ENCODE results near the gene SLC36A3.

SLC36A3 gene

GRCh38 chr5:151295791-151296477, 7.6 kb downstream of the SLC36A3 start:
- H3K9me2 ChIP-seq (replicated peaks; ENCODE audit: insufficient read depth, low read length) = no peaks in the 10 kb centered on the region
- H3K36me3 ChIP-seq (replicated peaks; ENCODE audit: insufficient read depth, low read length) = no peaks in the 10 kb centered on the region
- no peaks in the 10 kb centered on the region for H3K79me2 ChIP-seq (ENCODE audit: low read length)
- H3K4me1 ChIP-seq (ENCODE audit: low read length) = no peaks in the 10 kb centered on the region
- H3K4me2 ChIP-seq (ENCODE audit: low read depth, low read length) = no peak overlapping the region
- no peak overlapping the region for H2AFZ ChIP-seq (ENCODE audit: low read length)
- no peaks in the 10 kb centered on the region for H3K9me3 ChIP-seq (replicated peaks; ENCODE audit: insufficient read depth, low read length)
- no peak overlapping the region for H3K4me3 ChIP-seq (ENCODE audit: low read length)
- no peaks in the 10 kb centered on the region for H4K20me1 ChIP-seq (ENCODE audit: insufficient read depth, low read length)
- no peaks in the 10 kb centered on the region for H3K27me3 ChIP-seq (replicated peaks; ENCODE audit: insufficient read depth, low read length)
- no peak for DNase-seq
- no peak overlapping the region for H3K9ac ChIP-seq (ENCODE audit: low read length)
- H3K27ac ChIP-seq (ENCODE audit: low read length) = no peak overlapping the region
- H3F3A ChIP-seq (ENCODE audit: insufficient read depth, low read length) = no peaks in the 10 kb centered on the region
- no peak for TF ChIP-seq CTCF (IDR thresholded peaks at IDR 0.05; ENCODE audit: low read length)
- TF ChIP-seq EZH2 (optimal IDR thresholded peaks at IDR 0.05; ENCODE audit: low read depth, low read length) = no peak
- TF ChIP-seq EZH2phosphoT487 (IDR thresholded peaks at IDR 0.05; ENCODE audit: low read length) = no peak

GRCh38 chr5:151295138-151295537, 8.4 kb downstream of the SLC36A3 start:
- H3K4me1 ChIP-seq (ENCODE audit: low read length) = no peaks in the 10 kb centered on the region
- no peaks in the 10 kb centered on the region for H3K9me3 ChIP-seq (replicated peaks; ENCODE audit: insufficient read depth, low read length)
- H3K4me3 ChIP-seq (ENCODE audit: low read length) = no peak overlapping the region
- TF ChIP-seq EZH2phosphoT487 (IDR thresholded peaks at IDR 0.05; ENCODE audit: low read length) (no peak), EZH2 (optimal IDR thresholded peaks at IDR 0.05; ENCODE audit: low read depth, low read length) (no peak), CTCF (IDR thresholded peaks at IDR 0.05; ENCODE audit: low read length) (no peak)
- H3K36me3 ChIP-seq (replicated peaks; ENCODE audit: insufficient read depth, low read length) = no peaks in the 10 kb centered on the region
- H3K79me2 ChIP-seq (ENCODE audit: low read length) = no peaks in the 10 kb centered on the region
- no peaks in the 10 kb centered on the region for H3F3A ChIP-seq (ENCODE audit: insufficient read depth, low read length)
- H3K9ac ChIP-seq (ENCODE audit: low read length) = no peak overlapping the region
- DNase-seq = no peak
- H3K27ac ChIP-seq (ENCODE audit: low read length) = no peak overlapping the region
- no peaks in the 10 kb centered on the region for H3K27me3 ChIP-seq (replicated peaks; ENCODE audit: insufficient read depth, low read length)
- H2AFZ ChIP-seq (ENCODE audit: low read length) = no peak overlapping the region
- H3K9me2 ChIP-seq (replicated peaks; ENCODE audit: insufficient read depth, low read length) = no peaks in the 10 kb centered on the region
- no peaks in the 10 kb centered on the region for H4K20me1 ChIP-seq (ENCODE audit: insufficient read depth, low read length)
- H3K4me2 ChIP-seq (ENCODE audit: low read depth, low read length) = no peak overlapping the region

GRCh38 chr5:151293624-151294023, 9.9 kb downstream of the SLC36A3 start:
- no peaks in the 10 kb centered on the region for H3K9me2 ChIP-seq (replicated peaks; ENCODE audit: insufficient read depth, low read length)
- H3K27me3 ChIP-seq (replicated peaks; ENCODE audit: insufficient read depth, low read length) = no peaks in the 10 kb centered on the region
- H3K27ac ChIP-seq (ENCODE audit: low read length) = no peak overlapping the region
- H3K4me1 ChIP-seq (ENCODE audit: low read length) = no peaks in the 10 kb centered on the region
- DNase-seq = no peak
- no peak overlapping the region for H3K9ac ChIP-seq (ENCODE audit: low read length)
- H3K4me3 ChIP-seq (ENCODE audit: low read length) = no peak overlapping the region
- H3F3A ChIP-seq (ENCODE audit: insufficient read depth, low read length) = no peaks in the 10 kb centered on the region
- H2AFZ ChIP-seq (ENCODE audit: low read length) = no peak overlapping the region
- no peak overlapping the region for H3K4me2 ChIP-seq (ENCODE audit: low read depth, low read length)
- H3K79me2 ChIP-seq (ENCODE audit: low read length) = no peaks in the 10 kb centered on the region
- H4K20me1 ChIP-seq (ENCODE audit: insufficient read depth, low read length) = no peaks in the 10 kb centered on the region
- no peaks in the 10 kb centered on the region for H3K36me3 ChIP-seq (replicated peaks; ENCODE audit: insufficient read depth, low read length)
- TF ChIP-seq CTCF (IDR thresholded peaks at IDR 0.05; ENCODE audit: low read length) (no peak), EZH2 (optimal IDR thresholded peaks at IDR 0.05; ENCODE audit: low read depth, low read length) (no peak), EZH2phosphoT487 (IDR thresholded peaks at IDR 0.05; ENCODE audit: low read length) (no peak)
- H3K9me3 ChIP-seq (replicated peaks; ENCODE audit: insufficient read depth, low read length) = no peaks in the 10 kb centered on the region
